ENCODE data around the gene TRAPPC10.

The TRAPPC10 gene

GRCh38 chr21:44011123-44011522 lies 986 bp upstream of the TRAPPC10 start:
- no peak overlapping the region for H3K27ac ChIP-seq (ENCODE audit: low read length)
- peaks cover 32% of the 10 kb centered on the region for H3K4me1 ChIP-seq (ENCODE audit: low read length)
- no peaks in the 10 kb centered on the region for H3K9me3 ChIP-seq (ENCODE audit: insufficient read depth, low read length)
- no peak overlapping the region for H2AFZ ChIP-seq (ENCODE audit: low read depth, low read length)
- no peaks in the 10 kb centered on the region for H4K20me1 ChIP-seq (ENCODE audit: insufficient read depth, low read length)
- peak overlapping the region; percentile 87 for H3K9ac ChIP-seq (ENCODE audit: low read length)
- TF ChIP-seq CTCF (IDR thresholded peaks at IDR 0.05; ENCODE audit: low read depth, low read length) (no peak), EZH2phosphoT487 (IDR thresholded peaks at IDR 0.05; ENCODE audit: low read depth) (no peak)
- H3K4me2 ChIP-seq (ENCODE audit: low read length) = peak overlapping the region; percentile 72
- peaks cover 39% of the 10 kb centered on the region for H3K79me2 ChIP-seq (ENCODE audit: low read length)
- no peaks in the 10 kb centered on the region for H3K36me3 ChIP-seq (replicated peaks; ENCODE audit: low read depth, low read length)
- no peaks in the 10 kb centered on the region for H3K27me3 ChIP-seq (ENCODE audit: low read depth, low read length)
- peak overlapping the region; percentile 88 for H3K4me3 ChIP-seq (ENCODE audit: low read length)

GRCh38 chr21:44012474-44013379 lies 618 bp downstream of the TRAPPC10 start:
- H3K9ac ChIP-seq (ENCODE audit: low read length) = peak overlapping the region; percentile 83
- no peaks in the 10 kb centered on the region for H3K27me3 ChIP-seq (ENCODE audit: low read depth, low read length)
- H3K4me2 ChIP-seq (ENCODE audit: low read length) = peak overlapping the region; percentile 97
- TF ChIP-seq CTCF (IDR thresholded peaks at IDR 0.05; ENCODE audit: low read depth, low read length) (peak; percentile 39), EZH2phosphoT487 (IDR thresholded peaks at IDR 0.05; ENCODE audit: low read depth) (no peak)
- H2AFZ ChIP-seq (ENCODE audit: low read depth, low read length) = no peak overlapping the region
- H3K4me3 ChIP-seq (ENCODE audit: low read length) = peak overlapping the region; percentile 88
- peak overlapping the region; percentile 95 for H3K27ac ChIP-seq (ENCODE audit: low read length)
- peaks cover 53% of the 10 kb centered on the region for H3K79me2 ChIP-seq (ENCODE audit: low read length)
- H3K9me3 ChIP-seq (ENCODE audit: insufficient read depth, low read length) = no peaks in the 10 kb centered on the region
- H4K20me1 ChIP-seq (ENCODE audit: insufficient read depth, low read length) = no peaks in the 10 kb centered on the region
- no peaks in the 10 kb centered on the region for H3K36me3 ChIP-seq (replicated peaks; ENCODE audit: low read depth, low read length)
- H3K4me1 ChIP-seq (ENCODE audit: low read length) = peaks cover 43% of the 10 kb centered on the region

GRCh38 chr21:44013380-44014088 lies 1.4 kb downstream of the TRAPPC10 start:
- peaks cover 47% of the 10 kb centered on the region for H3K4me1 ChIP-seq (ENCODE audit: low read length)
- H3K9ac ChIP-seq (ENCODE audit: low read length) = peak overlapping the region; percentile 83
- H3K79me2 ChIP-seq (ENCODE audit: low read length) = peaks cover 61% of the 10 kb centered on the region
- H2AFZ ChIP-seq (ENCODE audit: low read depth, low read length) = no peak overlapping the region
- no peaks in the 10 kb centered on the region for H4K20me1 ChIP-seq (ENCODE audit: insufficient read depth, low read length)
- no peaks in the 10 kb centered on the region for H3K36me3 ChIP-seq (replicated peaks; ENCODE audit: low read depth, low read length)
- H3K4me3 ChIP-seq (ENCODE audit: low read length) = peak overlapping the region; percentile 88
- no peaks in the 10 kb centered on the region for H3K9me3 ChIP-seq (ENCODE audit: insufficient read depth, low read length)
- no peak for TF ChIP-seq CTCF (IDR thresholded peaks at IDR 0.05; ENCODE audit: low read depth, low read length)
- no peak for TF ChIP-seq EZH2phosphoT487 (IDR thresholded peaks at IDR 0.05; ENCODE audit: low read depth)
- peak overlapping the region; percentile 97 for H3K4me2 ChIP-seq (ENCODE audit: low read length)
- no peaks in the 10 kb centered on the region for H3K27me3 ChIP-seq (ENCODE audit: low read depth, low read length)
- peak overlapping the region; percentile 95 for H3K27ac ChIP-seq (ENCODE audit: low read length)

GRCh38 chr21:44017601-44018000 lies 5.5 kb downstream of the TRAPPC10 start:
- peak overlapping the region; percentile 65; the same call in 1 of the 2 replicates for H3K4me3 ChIP-seq (ENCODE audit: low read length)
- peaks cover 4% of the 10 kb centered on the region for H4K20me1 ChIP-seq (ENCODE audit: insufficient read depth, low read length)
- H3K9ac ChIP-seq (ENCODE audit: low read length) = peak overlapping the region; percentile 47; the same call in 1 of the 2 replicates
- H3K4me2 ChIP-seq (ENCODE audit: low read length) = peak overlapping the region; percentile 69
- H3K27ac ChIP-seq (ENCODE audit: low read length) = peak overlapping the region; percentile 95
- peaks cover 51% of the 10 kb centered on the region for H3K4me1 ChIP-seq (ENCODE audit: low read length)
- TF ChIP-seq EZH2phosphoT487 (IDR thresholded peaks at IDR 0.05; ENCODE audit: low read depth) (no peak), CTCF (IDR thresholded peaks at IDR 0.05; ENCODE audit: low read depth, low read length) (no peak)
- no peak overlapping the region for H2AFZ ChIP-seq (ENCODE audit: low read depth, low read length)
- no peaks in the 10 kb centered on the region for H3K27me3 ChIP-seq (ENCODE audit: low read depth, low read length)
- H3K36me3 ChIP-seq (replicated peaks; ENCODE audit: low read depth, low read length) = peaks cover under 1% of the 10 kb centered on the region
- peaks cover 96% of the 10 kb centered on the region for H3K79me2 ChIP-seq (ENCODE audit: low read length)
- H3K9me3 ChIP-seq (ENCODE audit: insufficient read depth, low read length) = no peaks in the 10 kb centered on the region

Data from OCI-LY3 (cell line).